HG03439 (cell line): ENCODE measurements around the gene CNTNAP3.
"Not testable (repeated sequence)": the region's sequence is repeated elsewhere in the genome, so short reads cannot be mapped to it uniquely, and the experiment has no call there.

ENCODE experiments used
- ATAC-seq: cut with Tn5 transposase; IDR thresholded peaks from one replicate; pipeline ENCODE4 v1.9.1; 2021; ENCODE audit warnings: mild to moderate bottlenecking, moderate library complexity; ENCODE audit not compliant: unreplicated experiment

CNTNAP3 gene

DNA sequence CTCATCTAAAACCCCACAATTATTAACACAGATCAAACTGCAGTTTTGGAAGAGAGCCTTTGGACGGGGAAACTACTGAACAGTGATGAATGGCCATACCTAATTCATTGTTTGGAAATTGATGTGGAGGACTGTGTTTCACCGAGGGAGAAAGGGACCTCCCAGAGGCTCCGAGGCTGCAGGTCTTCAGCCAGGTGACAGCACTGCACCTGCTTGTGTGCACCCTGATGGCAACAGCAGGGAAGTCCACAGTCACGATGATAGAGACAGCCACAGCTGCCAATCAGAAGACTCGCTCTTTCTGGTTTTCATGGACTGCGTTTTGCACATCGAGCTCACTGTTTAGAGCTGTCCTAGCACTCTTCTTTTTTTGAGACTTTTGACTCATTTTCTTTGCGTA lies 214.4 kb downstream of the CNTNAP3 start:
- not testable (repeated sequence) for ATAC-seq

DNA sequence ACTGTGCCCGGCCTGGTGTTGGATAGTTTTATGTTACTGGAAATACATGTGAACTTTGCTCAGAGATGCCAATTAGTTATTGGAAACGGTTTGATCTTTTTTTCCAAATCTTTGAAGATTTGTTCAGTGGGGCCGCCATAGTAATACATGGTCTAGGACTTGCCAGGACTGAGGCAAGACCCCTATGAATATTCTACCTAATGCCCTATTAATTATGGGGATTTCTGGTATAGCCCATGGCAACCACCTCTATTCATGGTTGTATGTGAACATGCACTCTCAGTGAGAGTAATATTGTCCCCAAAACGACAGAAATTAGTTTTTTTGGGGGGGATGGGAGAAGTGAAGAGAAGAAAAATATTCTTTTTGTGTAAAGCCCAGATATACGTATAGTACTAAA lies 220.3 kb downstream of the CNTNAP3 start:
- ATAC-seq, result not testable (repeated sequence)

DNA sequence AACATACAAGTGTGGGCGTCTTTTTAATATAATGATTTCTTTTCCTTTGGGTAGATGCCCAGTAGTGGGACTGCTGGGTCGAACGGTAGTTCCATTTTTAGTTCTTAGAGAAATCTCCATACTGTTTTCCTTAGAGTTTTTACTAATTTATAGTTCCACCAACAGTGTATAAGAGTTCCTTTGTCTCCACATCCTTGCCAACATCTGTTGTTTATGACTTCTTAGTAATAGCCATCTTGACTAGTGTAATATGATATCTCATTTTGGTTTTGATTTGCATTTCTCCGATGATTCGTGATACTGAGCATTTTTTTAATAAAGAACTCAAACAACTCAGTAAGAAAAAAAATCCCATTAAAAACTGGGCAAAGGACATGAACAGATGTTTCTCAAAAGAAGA lies 225.0 kb downstream of the CNTNAP3 start:
- ATAC-seq, result not testable (repeated sequence)

- not testable (repeated sequence) for ATAC-seq
Observed at GRCh38 chr9:39054453-39054852, 233.5 kb downstream of the CNTNAP3 start.

DNA sequence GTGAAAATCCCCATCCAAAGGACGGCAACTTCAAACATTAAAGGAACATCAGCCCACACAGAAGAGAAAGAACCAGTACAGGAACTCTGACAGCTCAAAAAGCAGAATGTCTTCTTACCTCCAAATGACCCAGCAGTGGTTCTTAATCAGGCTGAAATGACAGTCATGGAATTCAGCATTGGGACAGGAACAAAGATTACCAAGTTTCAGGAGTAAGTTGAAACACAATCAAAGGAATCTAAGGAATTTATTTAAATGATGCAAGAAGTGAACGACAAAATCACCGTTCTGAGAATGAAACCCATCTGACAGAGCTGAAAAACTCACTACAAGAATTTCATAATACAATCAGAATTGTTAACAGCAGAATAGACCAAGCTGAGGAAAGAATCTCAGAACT lies 241.1 kb downstream of the CNTNAP3 start:
- ATAC-seq, result not testable (repeated sequence)

GRCh38 chr9:39042352-39042803 lies 245.6 kb downstream of the CNTNAP3 start:
- not testable (repeated sequence) for ATAC-seq

DNA sequence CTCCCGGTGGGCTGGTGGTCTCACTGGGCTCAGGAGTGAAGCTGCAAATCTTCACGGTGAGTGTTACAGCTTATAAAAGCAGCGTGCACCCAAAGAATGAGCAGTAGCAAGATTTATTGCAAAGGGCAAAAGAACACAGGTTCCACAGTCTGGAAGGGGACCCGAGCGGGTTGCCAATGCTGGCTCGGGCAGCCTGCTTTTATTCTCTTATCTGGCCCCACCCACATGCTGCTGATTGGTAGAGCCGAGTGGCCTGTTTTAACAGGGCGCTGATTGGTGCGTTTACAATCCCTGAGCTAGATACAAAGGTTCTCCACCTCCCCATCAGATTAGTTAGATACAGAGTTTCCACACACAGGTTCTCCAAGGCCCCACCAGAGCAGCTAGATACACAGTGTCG lies 246.2 kb downstream of the CNTNAP3 start:
- not testable (repeated sequence) for ATAC-seq

DNA sequence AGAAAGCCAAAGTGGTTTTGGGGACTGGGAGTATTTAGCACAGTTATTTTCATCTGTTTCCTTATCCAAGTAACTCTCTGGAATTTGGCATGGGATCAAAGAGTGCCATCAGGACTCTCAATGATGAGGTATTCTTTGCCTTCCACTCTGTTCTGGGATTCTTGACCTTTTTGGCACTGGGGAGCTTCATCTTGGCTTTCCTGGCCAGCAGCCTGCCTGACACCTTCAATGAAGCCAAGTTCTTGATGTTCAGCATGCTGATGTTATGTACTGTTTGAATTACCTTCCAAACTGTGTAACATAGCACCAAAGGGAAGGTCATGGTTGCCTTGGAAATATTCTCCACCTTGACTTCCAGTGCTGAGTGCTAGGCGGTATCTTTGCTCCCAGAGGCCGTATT lies 248.8 kb downstream of the CNTNAP3 start:
- not testable (repeated sequence) for ATAC-seq

GRCh38 chr9:39038221-39038620 lies 249.7 kb downstream of the CNTNAP3 start:
- not testable (repeated sequence) for ATAC-seq

DNA sequence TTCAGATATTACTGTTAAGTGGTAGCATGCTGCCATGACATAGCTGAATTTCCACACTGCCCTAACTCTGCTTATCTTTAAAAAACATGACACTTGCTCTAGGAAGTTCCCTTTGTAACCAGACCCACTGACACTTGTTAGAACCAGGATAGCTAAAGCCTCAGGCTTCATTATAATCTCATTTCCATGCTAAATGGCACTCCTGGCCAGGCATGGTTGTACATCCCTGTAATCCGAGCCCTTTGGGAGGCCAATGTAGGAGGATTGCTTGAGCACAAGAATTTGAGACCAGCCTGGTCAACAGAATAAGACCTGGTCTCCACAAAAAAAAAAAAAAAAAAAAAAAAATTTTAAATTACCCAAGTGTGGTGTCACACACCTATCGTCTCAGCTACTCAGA lies 254.1 kb downstream of the CNTNAP3 start:
- ATAC-seq, result not testable (repeated sequence)

- ATAC-seq, result not testable (repeated sequence)
Observed at GRCh38 chr9:39030204-39031019, 257.6 kb downstream of the CNTNAP3 start.

DNA sequence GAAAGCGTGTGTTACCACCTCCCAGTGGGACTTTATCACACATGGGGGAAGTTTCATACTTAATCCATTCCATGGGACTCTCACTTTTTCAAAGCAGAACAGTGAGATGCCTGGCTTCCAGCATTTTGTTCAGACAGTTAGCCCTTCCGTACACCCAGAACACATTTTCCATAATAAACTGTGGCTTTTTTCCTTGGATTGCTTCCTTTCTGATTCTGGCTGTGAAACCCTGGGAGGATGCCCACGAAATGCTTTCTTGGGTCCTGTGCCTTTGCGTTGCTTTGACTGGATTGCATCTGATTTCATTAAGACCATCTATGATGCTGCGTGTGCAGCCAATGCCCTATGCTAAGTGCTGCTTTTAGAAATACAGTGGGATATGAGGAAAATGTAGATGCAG lies 259.1 kb downstream of the CNTNAP3 start:
- ATAC-seq, result not testable (repeated sequence)

DNA sequence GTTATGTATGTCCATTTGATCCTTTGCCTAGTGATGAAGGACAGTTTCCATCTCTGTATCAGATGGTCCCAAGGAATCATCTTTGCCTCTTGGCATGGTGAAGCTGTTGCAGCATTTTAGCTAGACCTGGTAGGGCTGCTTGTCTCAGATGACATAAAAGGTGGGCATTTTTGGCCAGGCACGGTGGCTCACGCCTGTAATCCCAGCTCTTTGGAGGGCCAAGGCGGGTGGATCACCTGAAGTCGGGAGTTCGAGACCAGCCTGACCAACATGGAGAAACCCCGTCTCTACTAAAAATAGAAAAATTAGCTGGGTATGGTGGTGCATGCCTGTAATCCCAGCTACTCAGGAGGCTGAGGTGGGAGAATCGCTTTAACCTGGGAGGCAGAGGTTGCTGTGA lies 259.8 kb downstream of the CNTNAP3 start:
- ATAC-seq, result not testable (repeated sequence)

GRCh38 chr9:39025911-39026588 lies 261.9 kb downstream of the CNTNAP3 start:
- not testable (repeated sequence) for ATAC-seq
